Smooth muscle cell of bladder (primary cell): ENCODE measurements around the gene ZNF512B. TPM values are rescaled to one million over a fixed set of nuclear protein-coding genes. Genes with fewer than 3 reads are reported as not detected.

Experiments used
- total RNA-seq: library from RNA; depleted of rRNA; stranded (reverse); fragments of >200 nt; gene quantifications from 2 replicates; pipeline ENCODE4 v1.2.3, GENCODE V29; 2014

The ZNF512B gene
- total RNA-seq, result 4.7 and 6.1 TPM in 2 replicates

GRCh38 chr20:63969838-63970713 is at the start of gene ZNF512B:
Gene ZNF512B (minus strand): TSS chr20:63969930. CDS start chr20:63967950, 1,980 bp downstream.

GRCh38 chr20:63980806-63981728 is 11.3 kb upstream of the ZNF512B start, which contains the start of gene PRPF6:
Gene PRPF6 (plus strand): TSS chr20:63981132. CDS start chr20:63981246, 114 bp downstream.

GRCh38 chr20:63979557-63980316 is 10.0 kb upstream of the ZNF512B start, which contains the start of gene SAMD10:
Gene SAMD10 (minus strand): TSS chr20:63979642. CDS start chr20:63979467, 175 bp downstream.

GRCh38 chr20:63955827-63956663 is 13.7 kb downstream of the ZNF512B start, which contains the start of gene UCKL1:
Gene UCKL1 (minus strand): TSS chr20:63956416. CDS start chr20:63956372, 44 bp downstream.

Other genes with a start within 250 kb of the ZNF512B start
- gene LIME1, start 233.3 kb downstream of the ZNF512B start, total RNA-seq, result 1.6 and 2.2 TPM in 2 replicates
- gene SLC2A4RG, start 230.2 kb downstream of the ZNF512B start, total RNA-seq, result 14.4 and 18.3 TPM in 2 replicates
- gene ZBTB46, start 138.7 kb downstream of the ZNF512B start, total RNA-seq, result 4.6 and 9.7 TPM in 2 replicates
- gene ABHD16B, start 108.4 kb downstream of the ZNF512B start, total RNA-seq, result not detected in 2 replicates
- 112 and 116 TPM in 2 replicates for gene TPD52L2, start 104.7 kb downstream of the ZNF512B start, total RNA-seq
- 49.6 and 68.2 TPM in 2 replicates for gene DNAJC5, start 74.8 kb downstream of the ZNF512B start, total RNA-seq
- gene UCKL1, start 13.5 kb downstream of the ZNF512B start, total RNA-seq, result 14.5 and 15.9 TPM in 2 replicates
- 0.28 and 0.43 TPM in 2 replicates for gene SAMD10, start 9.7 kb upstream of the ZNF512B start, total RNA-seq
- gene PRPF6, start 11.2 kb upstream of the ZNF512B start, total RNA-seq, result 57.0 and 63.9 TPM in 2 replicates
- gene C20orf204, start 66.3 kb upstream of the ZNF512B start, total RNA-seq, result 0.57 and 0.92 TPM in 2 replicates
- gene SOX18, start 79.7 kb upstream of the ZNF512B start, total RNA-seq, result 0.18 TPM in 1 of 2 replicates, not detected in the other
- gene TCEA2, start 93.3 kb upstream of the ZNF512B start, total RNA-seq, result 27.3 and 33.7 TPM in 2 replicates
- gene RGS19, start 109.6 kb upstream of the ZNF512B start, total RNA-seq, result 7.3 and 7.8 TPM in 2 replicates
- 1.6 and 1.9 TPM in 2 replicates for gene OPRL1, start 110.2 kb upstream of the ZNF512B start, total RNA-seq
- gene LKAAEAR1, start 114.5 kb upstream of the ZNF512B start, total RNA-seq, result 0.14 TPM in 1 of 2 replicates, not detected in the other
- gene NPBWR2, start 137.6 kb upstream of the ZNF512B start, total RNA-seq, result not detected in 2 replicates
- not detected in 2 replicates for gene MYT1, start 194.5 kb upstream of the ZNF512B start, total RNA-seq